GM19467 (cell line): ENCODE measurements around the gene PLIN5.

Experiments used
- ATAC-seq: cut with Tn5 transposase; IDR thresholded peaks from one replicate; pipeline ENCODE4 v1.9.1; 2021; ENCODE audit warnings: mild to moderate bottlenecking, moderate library complexity; ENCODE audit not compliant: unreplicated experiment

The PLIN5 gene

GRCh38 chr19:4524808-4525562 lies 10.0 kb downstream of the PLIN5 start:
- no peak for ATAC-seq

- no peak for ATAC-seq
These were observed 11.5 kb downstream of the PLIN5 start for GRCh38 chr19:4523306-4524110.

- no peak for ATAC-seq
These were observed 12.6 kb downstream of the PLIN5 start for GRCh38 chr19:4522291-4523002.

- ATAC-seq: no peak
These were observed 13.2 kb downstream of the PLIN5 start for GRCh38 chr19:4521888-4522242.

- ATAC-seq: no peak
These were observed 13.7 kb downstream of the PLIN5 start for GRCh38 chr19:4521170-4521887.

GRCh38 chr19:4519521-4520277 lies 15.3 kb downstream of the PLIN5 start:
- no peak for ATAC-seq

GRCh38 chr19:4519172-4519496 lies 15.9 kb downstream of the PLIN5 start:
- ATAC-seq: no peak

- no peak for ATAC-seq
These were observed 16.5 kb downstream of the PLIN5 start, which contains the start of gene PLIN4 for GRCh38 chr19:4518345-4519171. PLIN4 (minus strand) TSS chr19:4518486; CDS start chr19:4518272, 214 bp downstream.

GRCh38 chr19:4517451-4518057 lies 17.5 kb downstream of the PLIN5 start:
- no peak for ATAC-seq

- no peak for ATAC-seq
These were observed 18.1 kb downstream of the PLIN5 start for GRCh38 chr19:4516939-4517300.

GRCh38 chr19:4516199-4516938 lies 18.7 kb downstream of the PLIN5 start:
- no peak for ATAC-seq

- ATAC-seq: no peak
These were observed 19.3 kb downstream of the PLIN5 start for GRCh38 chr19:4515732-4516131.

- no peak for ATAC-seq
These were observed 21.8 kb downstream of the PLIN5 start for GRCh38 chr19:4513248-4513647.

GRCh38 chr19:4512070-4512469 lies 23.0 kb downstream of the PLIN5 start:
- ATAC-seq: no peak

GRCh38 chr19:4511300-4512054 lies 23.5 kb downstream of the PLIN5 start:
- no peak for ATAC-seq

GRCh38 chr19:4510435-4511255 lies 24.4 kb downstream of the PLIN5 start:
- ATAC-seq: no peak

- no peak for ATAC-seq
These were observed 26.3 kb downstream of the PLIN5 start for GRCh38 chr19:4508698-4509097.
